GM21390 (cell line): ENCODE data around the gene VWC2.

ENCODE experiments used
- ATAC-seq: cut with Tn5 transposase; IDR thresholded peaks from one replicate; pipeline ENCODE4 v1.9.1; 2021; ENCODE audit not compliant: unreplicated experiment

The VWC2 gene

GRCh38 chr7:49928787-49929186, 155.3 kb downstream of the VWC2 start:
- no peak for ATAC-seq

GRCh38 chr7:49931627-49932026, 158.2 kb downstream of the VWC2 start:
- ATAC-seq, result no peak

GRCh38 chr7:49937608-49938007, 164.2 kb downstream of the VWC2 start:
- ATAC-seq, result no peak
